Measurements from ENCODE around the gene PNMA8A. TPM values are rescaled to one million over a fixed set of nuclear protein-coding genes. Genes with fewer than 3 reads are reported as not detected.

Gene PNMA8A
- total and polyA plus RNA-seq, 2 of the 13 experiments (the other 11 are each of a cell fraction or from before 2014, with no cell fraction given) = 0.13 to 0.51 TPM

DNA sequence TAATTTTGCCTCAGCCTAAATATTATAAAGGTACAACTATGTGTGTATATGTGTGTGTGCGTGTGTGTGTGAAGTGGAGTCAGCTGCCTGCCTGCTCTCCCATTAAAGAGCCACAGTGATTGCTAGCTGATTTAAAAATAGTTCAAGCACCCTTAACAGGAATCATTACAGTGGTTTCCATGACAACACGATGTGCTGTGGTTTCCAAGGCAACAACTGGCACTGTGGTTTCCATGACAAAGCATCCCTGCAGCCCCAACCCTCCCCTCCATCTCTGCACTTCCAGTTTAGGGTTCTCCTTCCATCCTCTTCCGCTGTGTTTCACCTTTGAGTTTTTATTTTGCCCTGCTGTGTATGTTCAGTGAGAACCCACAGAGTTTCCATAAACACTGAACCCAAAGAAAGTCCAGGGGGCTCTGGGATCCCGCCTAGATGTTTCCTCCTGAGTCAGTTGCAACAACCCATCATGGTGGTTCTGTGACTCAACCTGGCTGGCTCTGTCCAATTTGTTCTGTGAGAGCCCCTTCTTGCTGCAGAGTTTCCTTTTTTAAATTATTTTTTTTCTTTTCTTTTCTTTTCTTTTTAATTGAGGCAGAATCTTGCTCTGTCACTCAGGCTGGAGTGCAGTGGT lies 7.1 kb upstream of the PNMA8A start:
- no peak for TF ChIP-seq ZNF615 (CRISPR knock-in tag; IDR thresholded peaks at IDR 0.05; ENCODE audit: borderline replicate concordance)
- peak; percentile 45; the same call in 1 of the 2 replicates for TF ChIP-seq RFX1 (IDR thresholded peaks at IDR 0.05)
- TF ChIP-seq, protein P1, sequence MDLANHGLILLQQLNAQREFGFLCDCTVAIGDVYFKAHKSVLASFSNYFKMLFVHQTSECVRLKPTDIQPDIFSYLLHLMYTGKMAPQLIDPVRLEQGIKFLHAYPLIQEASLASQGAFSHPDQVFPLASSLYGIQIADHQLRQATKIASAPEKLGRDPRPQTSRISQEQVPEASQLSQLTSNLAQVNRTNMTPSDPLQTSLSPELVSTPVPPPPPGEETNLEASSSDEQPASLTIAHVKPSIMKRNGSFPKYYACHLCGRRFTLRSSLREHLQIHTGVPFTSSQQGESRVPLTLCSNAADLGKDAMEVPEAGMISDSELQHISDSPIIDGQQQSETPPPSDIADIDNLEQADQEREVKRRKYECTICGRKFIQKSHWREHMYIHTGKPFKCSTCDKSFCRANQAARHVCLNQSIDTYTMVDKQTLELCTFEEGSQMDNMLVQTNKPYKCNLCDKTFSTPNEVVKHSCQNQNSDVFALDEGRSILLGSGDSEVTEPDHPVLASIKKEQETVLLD (CRISPR knock-in tag; IDR thresholded peaks at IDR 0.05; ENCODE audit: low read depth) = no peak
- no peak for TF ChIP-seq ZBTB38 (CRISPR knock-in tag; IDR thresholded peaks at IDR 0.05)
- TF ChIP-seq ZXDC (CRISPR knock-in tag; IDR thresholded peaks at IDR 0.05) = no peak
- TF ChIP-seq PAWR (CRISPR knock-in tag; IDR thresholded peaks at IDR 0.05; ENCODE audit: borderline replicate concordance) = no peak
- TF ChIP-seq, protein P2, sequence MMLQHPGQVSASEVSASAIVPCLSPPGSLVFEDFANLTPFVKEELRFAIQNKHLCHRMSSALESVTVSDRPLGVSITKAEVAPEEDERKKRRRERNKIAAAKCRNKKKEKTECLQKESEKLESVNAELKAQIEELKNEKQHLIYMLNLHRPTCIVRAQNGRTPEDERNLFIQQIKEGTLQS (CRISPR knock-in tag; IDR thresholded peaks at IDR 0.05) = no peak
- FAIRE-seq (no peak), DNase-seq (ENCODE audit: low spot score) (no peak), ATAC-seq (no peak)
- H3K4me1 ChIP-seq (ENCODE audit: insufficient read depth, low read length) = peaks cover 11% of the 10 kb centered on the region
- H4K20me1 ChIP-seq (ENCODE audit: insufficient read depth, low read length) = no peaks in the 10 kb centered on the region
- H3K36me3 ChIP-seq (replicated peaks in 1 of 2; ENCODE audit: control insufficient read depth in 1 of 2, insufficient read depth in 2 of 2, low read length in 2 of 2) = no peaks in the 10 kb centered on the region
- H3K79me2 ChIP-seq (ENCODE audit: insufficient read depth, low read length) = no peaks in the 10 kb centered on the region
- intact Hi-C loops (cut with micrococcal nuclease; ENCODE audit: unreplicated experiment) = no loop called here
- no TSS peak for BruUV-seq (replicated peaks)
- H3K27me3 ChIP-seq (ENCODE audit: control insufficient read depth in 1 of 2, insufficient read depth in 2 of 2, low read length in 2 of 2) = peaks cover 0 to 4% of the 10 kb centered on the region in 2 experiments; a peak in 1 of 5 replicates
- 24% methylated on average over 4 of the region's 4 CpGs for WGBS (ENCODE audit: low lambda C conversion rate)
- ChIA-PET CTCF (ENCODE audit: low intra/inter-chr PET ratio, low total read pairs) (no interaction called here), POLR2A (no interaction called here)
- H3K27ac ChIP-seq (ENCODE audit: extremely low read length, insufficient read depth, low read length) = no peak overlapping the region
- H2AFZ ChIP-seq (ENCODE audit: low read length) = no peak overlapping the region
- no peaks in the 10 kb centered on the region for H3K9me3 ChIP-seq (ENCODE audit: low read length)
- in situ Hi-C loops (cut with HindIII; ENCODE audit: extremely low pct_ligation_motif_present, low pct_unique_long_range_greater_than_20kb) = no loop called here
- H3K4me2 ChIP-seq (ENCODE audit: low read depth, low read length) = no peak overlapping the region
- H3K9ac ChIP-seq (ENCODE audit: insufficient read depth, low read depth, low read length) = no peak overlapping the region
- no peak overlapping the region for H3K4me3 ChIP-seq (replicated peaks in 1 of 3; ENCODE audit: insufficient read depth in 1 of 3, low read depth in 2 of 3, low read length in 3 of 3)

Data from HepG2 (cell line).